Measurements from ENCODE around the gene VPS13C. TPM values are rescaled to one million over a fixed set of nuclear protein-coding genes. Genes with fewer than 3 reads are reported as not detected.

The VPS13C gene
- polyA plus RNA-seq, 3 donors = 12.0 to 32.2 (median 18.4) TPM

DNA sequence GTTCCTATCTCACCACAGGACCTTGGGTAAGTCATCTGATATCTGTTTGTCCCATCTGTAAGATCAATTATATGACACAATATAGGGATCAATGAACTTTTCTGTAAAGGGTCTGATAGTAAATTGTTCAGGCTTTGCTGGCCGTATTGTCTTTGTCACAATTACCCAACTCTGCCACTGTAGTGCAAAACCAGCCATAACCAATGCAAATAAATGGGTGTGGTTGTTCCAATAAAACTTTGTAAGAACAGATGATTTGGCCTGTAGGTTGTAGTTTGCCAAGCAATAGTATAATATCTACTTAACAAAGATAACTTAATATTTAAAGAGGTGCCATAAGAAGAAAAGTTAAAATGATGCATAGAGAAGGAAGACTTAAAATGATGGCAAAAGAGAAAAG is 210.8 kb downstream of the VPS13C start:
- Histone ChIP-seq H3K4me1 (ENCODE audit: control insufficient read depth in 1 of 2, insufficient read depth in 2 of 2, low read length in 2 of 2) (no peaks in the 10 kb centered on the region), H3K27ac (ENCODE audit: low read depth in 1 of 2, low read length in 2 of 2) (no peak overlapping the region), H3K36me3 (replicated peaks in 1 of 2; ENCODE audit: control insufficient read depth in 1 of 2, insufficient read depth in 2 of 2, low read length in 2 of 2) (peaks cover 18 to 37% of the 10 kb centered on the region in 2 donors), H4K20me1 (ENCODE audit: insufficient read depth, low read length) (no peaks in the 10 kb centered on the region), H2AFZ (ENCODE audit: insufficient read depth, low read depth, low read length, poor library complexity, severe bottlenecking) (no peak overlapping the region), H3K79me2 (ENCODE audit: insufficient read depth, low read length) (no peaks in the 10 kb centered on the region), H3K27me3 (ENCODE audit: control insufficient read depth in 2 of 2, insufficient read depth in 2 of 2, low read length in 2 of 2) (no peaks in the 10 kb centered on the region), H3K4me3 (replicated peaks in 1 of 3; ENCODE audit: low read depth in 2 of 3, low read length in 3 of 3) (no peak overlapping the region), H3K9ac (ENCODE audit: insufficient read depth, low read length, poor library complexity, severe bottlenecking) (no peak overlapping the region), H3K4me2 (replicated peaks; ENCODE audit: extremely low read depth, low read length, poor library complexity, severe bottlenecking) (no peak overlapping the region), H3K9me3 (replicated peaks in 1 of 2; ENCODE audit: control insufficient read depth in 1 of 2, insufficient read depth in 1 of 2, low read length in 2 of 2) (no peaks in the 10 kb centered on the region)
- Mint-ChIP-seq H3K4me1 (no peaks in the 10 kb centered on the region), H3K27ac (no peak overlapping the region), H3K36me3 (peaks cover 28 to 47% of the 10 kb centered on the region in 2 donors), H3K4me3 (no peak overlapping the region), H3K27me3 (ENCODE audit: low read depth in 3 of 3) (peaks cover 0 to 2% (median 0%) of the 10 kb centered on the region in 3 donors), H3K9me3 (no peaks in the 10 kb centered on the region)
- WGBS (ENCODE audit: insufficient coverage) = no CpG with 5 or more reads among the region's 1 CpG
- no peak for DNase-seq
- intact Hi-C loops (cut with micrococcal nuclease) = no loop called here
- TF ChIP-seq, protein P1, sequence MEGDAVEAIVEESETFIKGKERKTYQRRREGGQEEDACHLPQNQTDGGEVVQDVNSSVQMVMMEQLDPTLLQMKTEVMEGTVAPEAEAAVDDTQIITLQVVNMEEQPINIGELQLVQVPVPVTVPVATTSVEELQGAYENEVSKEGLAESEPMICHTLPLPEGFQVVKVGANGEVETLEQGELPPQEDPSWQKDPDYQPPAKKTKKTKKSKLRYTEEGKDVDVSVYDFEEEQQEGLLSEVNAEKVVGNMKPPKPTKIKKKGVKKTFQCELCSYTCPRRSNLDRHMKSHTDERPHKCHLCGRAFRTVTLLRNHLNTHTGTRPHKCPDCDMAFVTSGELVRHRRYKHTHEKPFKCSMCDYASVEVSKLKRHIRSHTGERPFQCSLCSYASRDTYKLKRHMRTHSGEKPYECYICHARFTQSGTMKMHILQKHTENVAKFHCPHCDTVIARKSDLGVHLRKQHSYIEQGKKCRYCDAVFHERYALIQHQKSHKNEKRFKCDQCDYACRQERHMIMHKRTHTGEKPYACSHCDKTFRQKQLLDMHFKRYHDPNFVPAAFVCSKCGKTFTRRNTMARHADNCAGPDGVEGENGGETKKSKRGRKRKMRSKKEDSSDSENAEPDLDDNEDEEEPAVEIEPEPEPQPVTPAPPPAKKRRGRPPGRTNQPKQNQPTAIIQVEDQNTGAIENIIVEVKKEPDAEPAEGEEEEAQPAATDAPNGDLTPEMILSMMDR (IDR thresholded peaks at IDR 0.05) = no peak

DNA sequence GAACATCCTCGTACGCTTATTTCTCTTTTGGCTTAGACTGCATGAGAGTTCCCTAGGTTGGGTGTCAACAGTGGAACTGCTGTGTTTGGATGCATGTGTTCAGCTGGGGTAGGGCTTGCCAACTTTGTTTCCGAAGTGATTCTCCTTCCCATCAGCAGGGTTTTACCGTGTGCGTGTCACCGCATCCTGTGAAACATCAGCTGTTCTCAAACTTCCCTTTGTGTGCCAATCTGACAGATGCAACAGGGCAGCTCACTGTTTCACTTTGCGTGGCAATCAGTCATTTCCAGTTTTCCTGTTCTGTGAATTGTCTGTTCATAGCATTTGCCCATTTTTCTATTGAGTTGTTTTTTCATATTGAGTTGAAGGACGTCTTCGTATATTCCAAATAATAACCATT is 218.8 kb downstream of the VPS13C start:
- TF ChIP-seq, protein P1 (IDR thresholded peaks at IDR 0.05) = no peak
- Histone ChIP-seq H4K20me1 (ENCODE audit: insufficient read depth, low read length) (no peaks in the 10 kb centered on the region), H3K4me1 (ENCODE audit: control insufficient read depth in 1 of 2, insufficient read depth in 2 of 2, low read length in 2 of 2) (no peaks in the 10 kb centered on the region), H3K27ac (ENCODE audit: low read depth in 1 of 2, low read length in 2 of 2) (no peak overlapping the region), H3K79me2 (ENCODE audit: insufficient read depth, low read length) (no peaks in the 10 kb centered on the region), H3K4me2 (replicated peaks; ENCODE audit: extremely low read depth, low read length, poor library complexity, severe bottlenecking) (no peak overlapping the region), H3K36me3 (replicated peaks in 1 of 2; ENCODE audit: control insufficient read depth in 1 of 2, insufficient read depth in 2 of 2, low read length in 2 of 2) (no peaks in the 10 kb centered on the region), H3K27me3 (ENCODE audit: control insufficient read depth in 2 of 2, insufficient read depth in 2 of 2, low read length in 2 of 2) (no peaks in the 10 kb centered on the region), H3K4me3 (replicated peaks in 1 of 3; ENCODE audit: low read depth in 2 of 3, low read length in 3 of 3) (no peak overlapping the region), H2AFZ (ENCODE audit: insufficient read depth, low read depth, low read length, poor library complexity, severe bottlenecking) (no peak overlapping the region), H3K9ac (ENCODE audit: insufficient read depth, low read length, poor library complexity, severe bottlenecking) (no peak overlapping the region), H3K9me3 (replicated peaks in 1 of 2; ENCODE audit: control insufficient read depth in 1 of 2, insufficient read depth in 1 of 2, low read length in 2 of 2) (no peaks in the 10 kb centered on the region)
- intact Hi-C loops (cut with micrococcal nuclease) = no loop called here
- H3K4me1 Mint-ChIP-seq = peaks cover 4% of the 10 kb centered on the region
- no peaks in the 10 kb centered on the region for H3K36me3 Mint-ChIP-seq
- WGBS (ENCODE audit: insufficient coverage) = 16% methylated on average over 4 of the region's 9 CpGs
- peaks cover 4 to 8% (median 6%) of the 10 kb centered on the region in 3 donors for H3K27me3 Mint-ChIP-seq (ENCODE audit: low read depth in 3 of 3)
- peak; percentile 4 to 73 (median 15) for DNase-seq
- H3K9me3 Mint-ChIP-seq = no peaks in the 10 kb centered on the region
- no peak overlapping the region for H3K4me3 Mint-ChIP-seq
- H3K27ac Mint-ChIP-seq = no peak overlapping the region

All from CD14-positive monocyte (primary cell).